ENCODE measurements around the gene SAP30BP. TPM values are rescaled to one million over a fixed set of nuclear protein-coding genes. Genes with fewer than 3 reads are reported as not detected.
"Not testable (repeated sequence)": the region's sequence is repeated elsewhere in the genome, so short reads cannot be mapped to it uniquely, and the experiment has no call there.

Gene SAP30BP
- total RNA-seq, 1 donor: 60.0 TPM

- no peak overlapping the region for H3K4me3 ChIP-seq (ENCODE audit: low read depth, low read length)
- TF ChIP-seq, protein P1, sequence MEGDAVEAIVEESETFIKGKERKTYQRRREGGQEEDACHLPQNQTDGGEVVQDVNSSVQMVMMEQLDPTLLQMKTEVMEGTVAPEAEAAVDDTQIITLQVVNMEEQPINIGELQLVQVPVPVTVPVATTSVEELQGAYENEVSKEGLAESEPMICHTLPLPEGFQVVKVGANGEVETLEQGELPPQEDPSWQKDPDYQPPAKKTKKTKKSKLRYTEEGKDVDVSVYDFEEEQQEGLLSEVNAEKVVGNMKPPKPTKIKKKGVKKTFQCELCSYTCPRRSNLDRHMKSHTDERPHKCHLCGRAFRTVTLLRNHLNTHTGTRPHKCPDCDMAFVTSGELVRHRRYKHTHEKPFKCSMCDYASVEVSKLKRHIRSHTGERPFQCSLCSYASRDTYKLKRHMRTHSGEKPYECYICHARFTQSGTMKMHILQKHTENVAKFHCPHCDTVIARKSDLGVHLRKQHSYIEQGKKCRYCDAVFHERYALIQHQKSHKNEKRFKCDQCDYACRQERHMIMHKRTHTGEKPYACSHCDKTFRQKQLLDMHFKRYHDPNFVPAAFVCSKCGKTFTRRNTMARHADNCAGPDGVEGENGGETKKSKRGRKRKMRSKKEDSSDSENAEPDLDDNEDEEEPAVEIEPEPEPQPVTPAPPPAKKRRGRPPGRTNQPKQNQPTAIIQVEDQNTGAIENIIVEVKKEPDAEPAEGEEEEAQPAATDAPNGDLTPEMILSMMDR (IDR thresholded peaks at IDR 0.05; ENCODE audit: insufficient read depth, low read depth, low read length): no peak
- no peak for DNase-seq (ENCODE audit: low read depth)
These were observed 29.6 kb upstream of the SAP30BP start for GRCh38 chr17:75637551-75637950.

DNA sequence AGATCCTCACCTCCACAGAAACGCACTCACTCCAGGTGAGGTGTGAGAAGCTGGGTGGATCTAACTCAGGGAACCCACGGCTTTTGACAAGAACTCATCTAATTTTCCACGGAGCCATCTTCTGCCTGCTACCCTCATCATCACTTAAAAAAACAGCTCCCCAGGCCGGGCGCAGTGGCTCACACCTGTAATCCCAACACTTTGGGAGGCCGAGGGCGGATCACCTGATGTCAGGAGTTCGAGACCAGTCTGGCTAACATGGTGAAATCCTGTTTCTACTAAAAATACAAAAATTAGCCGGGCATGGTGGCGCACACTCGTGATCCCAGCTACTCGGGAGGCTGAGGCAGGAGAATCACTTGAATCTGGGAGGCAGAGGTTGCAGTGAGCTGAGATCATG, 29.1 kb upstream of the SAP30BP start:
- not testable (repeated sequence) for H3K4me3 ChIP-seq (ENCODE audit: low read depth, low read length); DNase-seq (ENCODE audit: low read depth)

DNA sequence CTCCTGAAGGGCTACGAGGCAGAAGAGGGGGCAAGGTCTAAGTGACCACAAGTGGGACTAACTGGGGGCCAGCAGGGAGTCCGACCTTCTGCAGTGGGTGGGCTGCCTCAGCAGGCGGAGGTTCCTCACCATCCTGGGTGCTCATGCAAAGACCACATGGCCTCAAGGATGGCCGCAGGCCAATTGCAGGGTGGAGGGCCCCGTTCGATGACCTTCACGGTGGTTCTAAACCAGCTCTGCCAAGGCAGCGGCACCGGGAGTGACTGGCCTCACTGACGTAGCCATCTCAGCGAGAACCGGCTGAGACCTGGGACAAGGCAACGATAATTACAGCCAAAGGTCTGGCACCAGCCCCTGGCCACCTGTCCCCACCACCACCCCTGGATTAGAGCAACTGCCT, 28.2 kb upstream of the SAP30BP start:
- H3K4me3 ChIP-seq (ENCODE audit: low read depth, low read length): no peak overlapping the region
- DNase-seq (ENCODE audit: low read depth): no peak
- TF ChIP-seq, protein P1 (IDR thresholded peaks at IDR 0.05; ENCODE audit: insufficient read depth, low read depth, low read length): no peak

DNA sequence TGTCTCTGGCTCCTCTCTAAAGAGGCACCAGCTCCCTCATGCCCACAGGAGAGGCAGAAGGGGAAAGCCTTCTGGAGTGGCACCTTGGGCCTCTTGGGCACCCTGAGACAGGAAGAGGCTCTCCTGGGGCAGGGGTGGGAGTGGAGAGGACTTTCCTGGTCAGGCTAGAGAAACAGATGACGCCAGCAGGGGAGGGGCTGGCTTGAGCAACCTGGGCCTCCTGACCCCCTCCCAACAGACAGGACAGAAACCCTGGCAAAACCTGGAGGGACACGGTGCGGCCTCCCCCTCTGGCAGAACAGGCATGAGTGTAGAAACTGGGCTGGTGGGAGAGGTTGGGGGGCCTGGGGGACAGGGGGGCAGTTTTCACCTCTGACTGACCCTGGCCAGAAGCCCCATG, 27.8 kb upstream of the SAP30BP start:
- no peak for DNase-seq (ENCODE audit: low read depth)
- TF ChIP-seq, protein P1 (IDR thresholded peaks at IDR 0.05; ENCODE audit: insufficient read depth, low read depth, low read length): no peak
- no peak overlapping the region for H3K4me3 ChIP-seq (ENCODE audit: low read depth, low read length)

DNA sequence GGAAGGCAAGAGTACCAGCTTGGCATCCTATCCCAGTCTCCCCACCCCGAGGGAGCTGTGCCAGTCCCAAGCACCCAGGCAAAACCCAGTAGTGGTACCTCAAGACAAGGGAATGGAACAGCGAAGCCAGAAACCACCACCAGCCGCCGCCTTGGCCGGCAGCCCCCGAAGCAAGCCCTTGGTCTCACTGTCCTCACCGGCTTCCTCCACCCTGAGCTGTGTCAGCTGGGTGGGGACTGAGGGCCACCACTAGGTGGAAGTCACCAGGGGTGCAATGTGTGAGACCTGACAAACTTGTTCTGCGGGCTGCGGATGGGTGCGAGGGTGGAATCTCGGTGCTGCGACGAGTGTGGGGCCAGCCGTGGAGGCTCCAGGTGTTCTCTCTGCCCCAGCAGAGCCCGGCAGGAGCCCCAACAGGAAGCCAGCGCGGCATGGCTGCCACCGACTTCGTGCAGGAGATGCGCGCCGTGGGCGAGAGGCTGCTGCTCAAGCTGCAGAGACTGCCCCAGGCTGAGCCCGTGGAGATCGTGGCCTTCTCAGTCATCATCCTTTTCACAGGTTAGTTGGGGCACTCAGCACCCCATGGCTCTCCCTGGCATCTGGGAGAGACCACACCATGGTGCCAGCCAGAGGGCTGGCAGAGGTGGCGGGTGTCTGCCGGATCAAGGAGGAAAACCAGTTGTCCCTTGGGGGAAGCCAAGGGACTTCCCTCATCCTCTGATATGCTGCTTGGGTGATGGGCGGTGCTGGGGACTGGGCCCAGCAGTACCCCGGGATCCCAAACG, 27.2 kb upstream of the SAP30BP start:
- TF ChIP-seq, protein P1 (IDR thresholded peaks at IDR 0.05; ENCODE audit: insufficient read depth, low read depth, low read length): no peak
- no peak for DNase-seq (ENCODE audit: low read depth)

DNA sequence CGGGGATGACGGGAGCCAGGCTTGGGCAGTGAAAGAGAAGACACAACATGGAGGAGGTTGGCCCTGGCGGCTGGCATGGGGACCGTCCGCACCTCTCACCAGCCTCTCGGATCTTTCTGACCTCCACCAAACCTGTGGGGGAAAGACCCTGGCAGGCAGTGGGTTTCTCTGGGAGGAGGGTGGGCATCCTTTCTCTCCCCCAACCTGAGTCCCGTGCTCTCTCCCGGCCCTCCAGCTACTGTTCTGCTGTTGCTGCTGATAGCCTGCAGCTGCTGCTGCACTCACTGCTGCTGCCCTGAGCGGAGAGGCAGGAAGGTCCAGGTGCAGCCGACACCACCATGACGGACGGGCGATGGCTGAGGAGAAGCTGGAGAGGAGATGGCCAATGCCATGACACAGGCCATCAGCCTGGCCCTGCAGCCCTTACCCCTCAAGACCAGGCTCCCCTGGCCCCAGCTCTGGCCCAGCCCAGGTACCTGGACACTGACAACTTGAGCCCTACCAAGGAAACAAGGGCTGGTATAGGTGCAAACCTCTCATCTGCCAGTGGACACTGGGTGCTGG, 26.5 kb upstream of the SAP30BP start:
- DNase-seq (ENCODE audit: low read depth): no peak
- H3K4me3 ChIP-seq (ENCODE audit: low read depth, low read length): no peak overlapping the region
- TF ChIP-seq, protein P1 (IDR thresholded peaks at IDR 0.05; ENCODE audit: insufficient read depth, low read depth, low read length): no peak

More for the DNA sequence above, 27.2 kb upstream of the SAP30BP start:
- no peak overlapping the region for H3K4me3 ChIP-seq (ENCODE audit: low read depth, low read length)

- no peak for DNase-seq (ENCODE audit: low read depth)
- no peak overlapping the region for H3K4me3 ChIP-seq (ENCODE audit: low read depth, low read length)
- TF ChIP-seq, protein P1 (IDR thresholded peaks at IDR 0.05; ENCODE audit: insufficient read depth, low read depth, low read length): no peak
These were observed 25.8 kb upstream of the SAP30BP start for GRCh38 chr17:75641343-75641742.

All from fibroblast of villous mesenchyme (primary cell).